Measurements from ENCODE around the gene BLTP1. TPM values are rescaled to one million over a fixed set of nuclear protein-coding genes. Genes with fewer than 3 reads are reported as not detected.

The BLTP1 gene
- total and polyA plus RNA-seq, 2 of the 13 experiments (the other 11 are each of a cell fraction or from before 2014, with no cell fraction given) = 27.7 to 33.1 TPM

DNA sequence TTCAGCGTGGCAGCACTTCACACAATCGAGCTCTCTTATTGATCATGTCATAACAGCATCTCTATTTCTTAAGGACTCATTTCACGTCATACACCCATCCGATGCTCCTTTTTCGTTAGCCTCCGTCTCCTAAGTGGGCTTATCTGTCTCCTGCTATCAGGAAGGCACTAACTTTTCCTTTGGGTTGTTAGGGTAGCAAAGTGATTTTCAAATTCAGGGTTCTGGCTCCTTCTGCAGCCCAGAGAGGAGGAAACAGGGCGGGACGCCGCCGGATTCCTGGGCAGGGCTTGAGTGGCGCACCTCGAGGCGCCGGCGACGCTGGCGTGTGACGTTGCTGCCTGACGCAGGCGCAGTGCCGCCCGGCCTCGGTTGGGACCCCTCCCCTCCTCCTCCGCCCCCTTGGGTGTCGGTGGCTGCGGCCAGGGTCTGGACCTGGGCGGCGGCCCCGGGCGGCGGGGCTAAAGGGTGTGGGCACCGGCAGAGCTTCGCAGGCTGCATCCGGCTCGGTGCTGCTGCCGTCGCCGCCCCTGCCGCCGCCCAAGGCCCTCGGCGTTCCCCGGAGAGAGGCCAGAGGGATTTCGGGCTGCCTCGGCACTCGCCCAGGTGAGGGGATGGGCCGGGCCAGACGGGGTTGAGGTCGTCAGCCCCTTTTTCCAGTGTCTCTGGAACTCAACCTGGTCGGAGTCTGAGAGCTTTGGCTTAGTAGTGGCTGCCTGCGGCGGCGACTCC is at the start of gene BLTP1 (continued):
- TF ChIP-seq, protein P1, sequence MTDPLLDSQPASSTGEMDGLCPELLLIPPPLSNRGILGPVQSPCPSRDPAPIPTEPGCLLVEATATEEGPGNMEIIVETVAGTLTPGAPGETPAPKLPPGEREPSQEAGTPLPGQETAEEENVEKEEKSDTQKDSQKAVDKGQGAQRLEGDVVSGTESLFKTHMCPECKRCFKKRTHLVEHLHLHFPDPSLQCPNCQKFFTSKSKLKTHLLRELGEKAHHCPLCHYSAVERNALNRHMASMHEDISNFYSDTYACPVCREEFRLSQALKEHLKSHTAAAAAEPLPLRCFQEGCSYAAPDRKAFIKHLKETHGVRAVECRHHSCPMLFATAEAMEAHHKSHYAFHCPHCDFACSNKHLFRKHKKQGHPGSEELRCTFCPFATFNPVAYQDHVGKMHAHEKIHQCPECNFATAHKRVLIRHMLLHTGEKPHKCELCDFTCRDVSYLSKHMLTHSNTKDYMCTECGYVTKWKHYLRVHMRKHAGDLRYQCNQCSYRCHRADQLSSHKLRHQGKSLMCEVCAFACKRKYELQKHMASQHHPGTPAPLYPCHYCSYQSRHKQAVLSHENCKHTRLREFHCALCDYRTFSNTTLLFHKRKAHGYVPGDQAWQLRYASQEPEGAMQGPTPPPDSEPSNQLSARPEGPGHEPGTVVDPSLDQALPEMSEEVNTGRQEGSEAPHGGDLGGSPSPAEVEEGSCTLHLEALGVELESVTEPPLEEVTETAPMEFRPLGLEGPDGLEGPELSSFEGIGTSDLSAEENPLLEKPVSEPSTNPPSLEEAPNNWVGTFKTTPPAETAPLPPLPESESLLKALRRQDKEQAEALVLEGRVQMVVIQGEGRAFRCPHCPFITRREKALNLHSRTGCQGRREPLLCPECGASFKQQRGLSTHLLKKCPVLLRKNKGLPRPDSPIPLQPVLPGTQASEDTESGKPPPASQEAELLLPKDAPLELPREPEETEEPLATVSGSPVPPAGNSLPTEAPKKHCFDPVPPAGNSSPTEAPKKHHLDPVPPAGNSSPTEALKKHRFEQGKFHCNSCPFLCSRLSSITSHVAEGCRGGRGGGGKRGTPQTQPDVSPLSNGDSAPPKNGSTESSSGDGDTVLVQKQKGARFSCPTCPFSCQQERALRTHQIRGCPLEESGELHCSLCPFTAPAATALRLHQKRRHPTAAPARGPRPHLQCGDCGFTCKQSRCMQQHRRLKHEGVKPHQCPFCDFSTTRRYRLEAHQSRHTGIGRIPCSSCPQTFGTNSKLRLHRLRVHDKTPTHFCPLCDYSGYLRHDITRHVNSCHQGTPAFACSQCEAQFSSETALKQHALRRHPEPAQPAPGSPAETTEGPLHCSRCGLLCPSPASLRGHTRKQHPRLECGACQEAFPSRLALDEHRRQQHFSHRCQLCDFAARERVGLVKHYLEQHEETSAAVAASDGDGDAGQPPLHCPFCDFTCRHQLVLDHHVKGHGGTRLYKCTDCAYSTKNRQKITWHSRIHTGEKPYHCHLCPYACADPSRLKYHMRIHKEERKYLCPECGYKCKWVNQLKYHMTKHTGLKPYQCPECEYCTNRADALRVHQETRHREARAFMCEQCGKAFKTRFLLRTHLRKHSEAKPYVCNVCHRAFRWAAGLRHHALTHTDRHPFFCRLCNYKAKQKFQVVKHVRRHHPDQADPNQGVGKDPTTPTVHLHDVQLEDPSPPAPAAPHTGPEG (CRISPR knock-in tag; IDR thresholded peaks at IDR 0.05) = no peak
- no peak for TF ChIP-seq KAT2B (IDR thresholded peaks at IDR 0.05; ENCODE audit: borderline replicate concordance, low read depth, low read length)
- TF ChIP-seq TRIM22 (IDR thresholded peaks at IDR 0.05) = no peak
- TF ChIP-seq, protein P2, sequence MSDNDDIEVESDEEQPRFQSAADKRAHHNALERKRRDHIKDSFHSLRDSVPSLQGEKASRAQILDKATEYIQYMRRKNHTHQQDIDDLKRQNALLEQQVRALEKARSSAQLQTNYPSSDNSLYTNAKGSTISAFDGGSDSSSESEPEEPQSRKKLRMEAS (IDR thresholded peaks at IDR 0.05) = peak; percentile 65
- TF ChIP-seq ZBTB1 (CRISPR knock-in tag; IDR thresholded peaks at IDR 0.05; ENCODE audit: borderline replicate concordance) = no peak
- peak; percentile 64 for TF ChIP-seq SAP130 (CRISPR knock-in tag; IDR thresholded peaks at IDR 0.05; ENCODE audit: low read depth)
- peak in 1 of 2 experiments; percentile 73; a peak in 2 of 4 replicates for TF ChIP-seq POLR2A (IDR thresholded peaks at IDR 0.05; ENCODE audit: insufficient read depth in 1 of 2, low read depth in 2 of 2, low read length in 2 of 2)
- TF ChIP-seq, protein P3, sequence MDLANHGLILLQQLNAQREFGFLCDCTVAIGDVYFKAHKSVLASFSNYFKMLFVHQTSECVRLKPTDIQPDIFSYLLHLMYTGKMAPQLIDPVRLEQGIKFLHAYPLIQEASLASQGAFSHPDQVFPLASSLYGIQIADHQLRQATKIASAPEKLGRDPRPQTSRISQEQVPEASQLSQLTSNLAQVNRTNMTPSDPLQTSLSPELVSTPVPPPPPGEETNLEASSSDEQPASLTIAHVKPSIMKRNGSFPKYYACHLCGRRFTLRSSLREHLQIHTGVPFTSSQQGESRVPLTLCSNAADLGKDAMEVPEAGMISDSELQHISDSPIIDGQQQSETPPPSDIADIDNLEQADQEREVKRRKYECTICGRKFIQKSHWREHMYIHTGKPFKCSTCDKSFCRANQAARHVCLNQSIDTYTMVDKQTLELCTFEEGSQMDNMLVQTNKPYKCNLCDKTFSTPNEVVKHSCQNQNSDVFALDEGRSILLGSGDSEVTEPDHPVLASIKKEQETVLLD (CRISPR knock-in tag; IDR thresholded peaks at IDR 0.05; ENCODE audit: low read depth) = peak; percentile 58; the same call in 1 of the 2 replicates
- TF ChIP-seq, protein P4, sequence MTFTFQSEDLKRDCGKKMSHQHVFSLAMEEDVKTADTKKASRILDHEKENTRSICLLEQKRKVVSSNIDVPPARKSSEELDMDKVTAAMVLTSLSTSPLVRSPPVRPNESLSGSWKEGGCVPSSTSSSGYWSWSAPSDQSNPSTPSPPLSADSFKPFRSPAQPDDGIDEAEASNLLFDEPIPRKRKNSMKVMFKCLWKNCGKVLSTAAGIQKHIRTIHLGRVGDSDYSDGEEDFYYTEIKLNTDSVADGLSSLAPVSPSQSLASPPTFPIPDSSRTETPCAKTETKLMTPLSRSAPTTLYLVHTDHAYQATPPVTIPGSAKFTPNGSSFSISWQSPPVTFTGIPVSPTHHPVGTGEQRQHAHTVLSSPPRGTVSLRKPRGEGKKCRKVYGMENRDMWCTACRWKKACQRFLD (CRISPR knock-in tag; IDR thresholded peaks at IDR 0.05; ENCODE audit: borderline replicate concordance) = no peak
- TF ChIP-seq TP53 (CRISPR knock-in tag; conservative IDR thresholded peaks at IDR 0.05) = no peak
- TF ChIP-seq ATF7 (IDR thresholded peaks at IDR 0.05) = no peak
- TF ChIP-seq ATF7 (CRISPR knock-in tag; IDR thresholded peaks at IDR 0.05) = no peak
- TF ChIP-seq ZIK1 (CRISPR knock-in tag; IDR thresholded peaks at IDR 0.05; ENCODE audit: borderline replicate concordance, low read depth) = no peak
- no peak; the same call in 1 of the 2 replicates for TF ChIP-seq ZFP82 (CRISPR knock-in tag; IDR thresholded peaks at IDR 0.05; ENCODE audit: borderline replicate concordance)
- TF ChIP-seq ZFP37 (CRISPR knock-in tag; IDR thresholded peaks at IDR 0.05; ENCODE audit: borderline replicate concordance) = no peak
- TF ChIP-seq, protein P5, sequence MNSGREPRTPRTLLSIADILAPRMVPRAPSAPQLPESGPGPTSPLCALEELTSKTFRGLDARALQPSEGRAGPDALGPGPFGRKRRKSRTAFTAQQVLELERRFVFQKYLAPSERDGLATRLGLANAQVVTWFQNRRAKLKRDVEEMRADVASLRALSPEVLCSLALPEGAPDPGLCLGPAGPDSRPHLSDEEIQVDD (CRISPR knock-in tag; IDR thresholded peaks at IDR 0.05; ENCODE audit: borderline replicate concordance) = no peak
- TF ChIP-seq ADNP (CRISPR knock-in tag; IDR thresholded peaks at IDR 0.05) = no peak
- peak; percentile 36; the same call in 1 of the 2 replicates for TF ChIP-seq ZNF605 (CRISPR knock-in tag; IDR thresholded peaks at IDR 0.05)
- no peak for TF ChIP-seq FOXK2 (IDR thresholded peaks at IDR 0.05)
- no peak for TF ChIP-seq SCMH1 (CRISPR knock-in tag; IDR thresholded peaks at IDR 0.05; ENCODE audit: borderline replicate concordance)

All from HepG2 (cell line).